ENCODE data around the gene DNAH6. TPM values are rescaled to one million over a fixed set of nuclear protein-coding genes. Genes with fewer than 3 reads are reported as not detected.

DNAH6 gene
- total RNA-seq, 1 donor from 2014 or later: 6.3 TPM

DNA sequence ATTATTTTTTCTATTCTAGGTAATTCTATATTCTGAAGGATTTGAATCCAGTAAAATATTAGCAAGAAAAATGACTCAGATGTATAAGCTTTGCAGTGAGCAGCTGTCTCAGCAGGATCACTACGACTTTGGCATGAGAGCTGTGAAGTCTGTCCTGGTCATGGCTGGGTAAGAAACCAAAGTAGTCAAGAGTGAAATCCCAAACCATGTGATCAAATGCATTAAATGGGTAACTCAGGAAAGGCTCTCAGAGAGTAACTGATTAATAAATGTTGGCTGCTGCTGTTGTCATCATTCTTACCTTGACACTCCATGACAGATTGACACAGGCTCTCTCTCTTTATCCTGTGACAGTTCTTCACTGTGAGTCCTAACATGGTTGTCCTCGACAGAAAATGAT lies 124.1 kb downstream of the DNAH6 start:
- Histone ChIP-seq H3K36me3 (no peaks in the 10 kb centered on the region), H3K4me3 (no peak overlapping the region), H3K27me3 (ENCODE audit: low read depth) (no peaks in the 10 kb centered on the region), H3K4me1 (no peaks in the 10 kb centered on the region), H3K9me3 (no peaks in the 10 kb centered on the region), H3K27ac (no peak overlapping the region)
- ATAC-seq (no peak), DNase-seq (no peak)
- intact Hi-C loops (cut with DNase I): no loop called here
- TF ChIP-seq CTCF (IDR thresholded peaks at IDR 0.05): no peak

GRCh38 chr2:84641021-84641420 lies 124.7 kb downstream of the DNAH6 start:
- no peak for TF ChIP-seq CTCF (IDR thresholded peaks at IDR 0.05)
- ATAC-seq: no peak
- intact Hi-C loops (cut with DNase I): no loop called here
- DNase-seq: no peak
- no peak overlapping the region for H3K27ac ChIP-seq
- no peaks in the 10 kb centered on the region for H3K4me1 ChIP-seq
- H3K4me3 ChIP-seq: no peak overlapping the region
- no peaks in the 10 kb centered on the region for H3K27me3 ChIP-seq (ENCODE audit: low read depth)
- no peaks in the 10 kb centered on the region for H3K9me3 ChIP-seq
- H3K36me3 ChIP-seq: no peaks in the 10 kb centered on the region

DNA sequence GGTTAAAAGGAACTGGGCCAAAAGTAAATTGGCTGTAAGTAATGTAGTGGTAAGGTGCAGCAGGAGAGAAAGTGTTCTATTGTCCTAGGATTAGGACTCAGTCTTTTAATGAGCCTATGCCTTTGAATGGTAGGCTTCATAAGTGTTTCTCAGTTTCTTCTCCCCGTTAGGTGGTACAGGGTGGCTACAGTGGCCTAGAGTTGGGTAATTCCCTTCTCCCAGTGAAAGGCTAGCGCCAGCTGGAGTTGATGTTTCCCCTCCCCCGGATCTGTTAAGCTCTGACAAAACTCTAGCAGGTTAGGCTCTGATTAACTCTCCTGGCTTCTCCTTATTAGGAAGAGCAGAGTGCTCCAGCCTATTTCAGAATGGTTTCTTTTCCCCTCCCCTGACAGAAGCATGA lies 127.7 kb downstream of the DNAH6 start:
- ATAC-seq (no peak), DNase-seq (no peak)
- intact Hi-C loops (cut with DNase I): no loop called here
- no peak for TF ChIP-seq CTCF (IDR thresholded peaks at IDR 0.05)
- no peaks in the 10 kb centered on the region for H3K27me3 ChIP-seq (ENCODE audit: low read depth)
- H3K9me3 ChIP-seq: no peaks in the 10 kb centered on the region
- H3K27ac ChIP-seq: no peak overlapping the region
- H3K4me1 ChIP-seq: no peaks in the 10 kb centered on the region
- no peaks in the 10 kb centered on the region for H3K36me3 ChIP-seq
- no peak overlapping the region for H3K4me3 ChIP-seq

DNA sequence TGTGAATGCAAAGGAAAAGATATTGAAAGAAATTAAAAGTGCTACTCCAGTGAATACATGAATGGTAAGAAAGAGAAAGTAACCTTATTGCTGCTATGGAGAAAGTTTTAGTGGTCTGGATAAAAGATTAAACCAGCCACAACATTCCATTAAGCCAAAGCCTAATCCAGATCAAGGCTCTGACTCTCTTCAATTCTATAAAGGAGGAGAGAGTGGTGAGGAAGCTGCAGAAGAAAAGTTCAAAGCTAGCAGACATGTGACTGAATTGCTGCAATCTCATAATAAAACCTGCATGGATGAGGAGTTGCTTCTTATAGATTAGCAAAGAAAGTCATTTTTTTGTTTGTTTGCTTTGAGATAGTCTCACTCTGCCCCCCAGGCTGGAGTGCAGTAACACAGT lies 130.2 kb downstream of the DNAH6 start:
- no peaks in the 10 kb centered on the region for H3K4me1 ChIP-seq
- no peak overlapping the region for H3K4me3 ChIP-seq
- H3K9me3 ChIP-seq: no peaks in the 10 kb centered on the region
- ATAC-seq: no peak
- intact Hi-C loops (cut with DNase I): no loop called here
- H3K36me3 ChIP-seq: no peaks in the 10 kb centered on the region
- DNase-seq: no peak
- no peaks in the 10 kb centered on the region for H3K27me3 ChIP-seq (ENCODE audit: low read depth)
- no peak overlapping the region for H3K27ac ChIP-seq
- TF ChIP-seq CTCF (IDR thresholded peaks at IDR 0.05): no peak

DNA sequence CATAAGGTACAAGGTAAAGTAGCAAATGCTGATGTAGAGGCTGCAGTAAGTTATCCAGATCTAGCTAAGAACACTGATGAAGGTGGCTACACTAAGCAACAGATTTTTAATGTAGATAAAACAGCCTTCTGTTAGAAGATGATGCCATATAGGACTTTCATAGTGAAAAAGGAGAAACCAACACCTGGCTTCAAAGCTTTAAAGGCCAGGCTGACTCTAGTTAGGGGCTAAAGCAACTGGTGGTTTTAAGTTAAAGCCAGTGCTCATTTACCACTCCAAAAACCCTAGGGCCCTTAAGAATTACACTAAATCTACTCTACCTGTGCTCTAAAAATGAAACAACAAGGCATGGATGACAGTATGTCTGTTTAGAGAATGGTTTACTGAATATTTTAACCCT lies 131.0 kb downstream of the DNAH6 start:
- H3K27ac ChIP-seq: no peak overlapping the region
- TF ChIP-seq CTCF (IDR thresholded peaks at IDR 0.05): no peak
- intact Hi-C loops (cut with DNase I): no loop called here
- no peaks in the 10 kb centered on the region for H3K9me3 ChIP-seq
- H3K36me3 ChIP-seq: no peaks in the 10 kb centered on the region
- ATAC-seq (no peak), DNase-seq (no peak)
- H3K4me1 ChIP-seq: no peaks in the 10 kb centered on the region
- no peak overlapping the region for H3K4me3 ChIP-seq
- no peaks in the 10 kb centered on the region for H3K27me3 ChIP-seq (ENCODE audit: low read depth)

GRCh38 chr2:84649058-84649457 lies 132.8 kb downstream of the DNAH6 start:
- intact Hi-C loops (cut with DNase I): no loop called here
- no peak for DNase-seq
- H3K9me3 ChIP-seq: no peaks in the 10 kb centered on the region
- H3K27me3 ChIP-seq (ENCODE audit: low read depth): no peaks in the 10 kb centered on the region
- no peaks in the 10 kb centered on the region for H3K4me1 ChIP-seq
- no peak for ATAC-seq
- no peaks in the 10 kb centered on the region for H3K36me3 ChIP-seq
- no peak overlapping the region for H3K4me3 ChIP-seq
- no peak for TF ChIP-seq CTCF (IDR thresholded peaks at IDR 0.05)
- H3K27ac ChIP-seq: no peak overlapping the region

All from lower lobe of right lung (tissue), 2 donors.